ENCODE results near the gene EYA4.

The EYA4 gene

DNA sequence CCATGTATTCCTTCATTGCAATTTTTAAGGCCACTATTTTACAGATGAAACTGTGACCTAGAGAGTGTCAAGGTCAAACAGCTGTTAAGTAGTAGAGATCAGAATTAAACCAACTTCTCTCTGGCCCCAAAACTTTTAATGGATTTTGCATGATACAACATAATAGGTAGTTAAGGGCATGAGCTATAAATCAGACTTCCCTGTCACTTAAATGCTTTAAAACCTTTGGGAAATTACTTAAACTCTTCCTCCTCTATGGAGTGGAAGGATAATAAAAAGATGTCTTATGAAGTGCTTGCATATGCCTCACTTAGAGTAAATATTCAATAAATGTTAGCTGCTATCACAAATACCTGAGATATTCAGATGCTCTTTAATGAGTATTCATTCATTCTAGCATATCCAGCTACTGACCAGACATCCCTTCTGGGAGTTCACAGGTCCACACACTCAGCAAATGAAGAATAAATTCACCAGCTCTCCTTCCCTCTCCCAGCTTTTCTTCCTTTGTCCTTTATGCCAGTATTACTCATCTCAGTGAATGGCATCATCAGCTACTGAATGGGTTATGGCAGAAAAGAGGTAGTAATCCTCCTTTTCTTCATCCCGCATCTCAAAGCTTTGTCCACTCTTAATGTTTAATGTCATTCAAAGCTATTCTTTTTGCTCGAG lies 36.2 kb downstream of the EYA4 start:
- in situ Hi-C loops (cut with MboI; ENCODE audit: low pct_unique_long_range_greater_than_20kb, low sequenced_read_pairs, unreplicated experiment) = no loop called here
- DNase-seq (ENCODE audit: low spot score) = no peak
- TF ChIP-seq, protein P1, sequence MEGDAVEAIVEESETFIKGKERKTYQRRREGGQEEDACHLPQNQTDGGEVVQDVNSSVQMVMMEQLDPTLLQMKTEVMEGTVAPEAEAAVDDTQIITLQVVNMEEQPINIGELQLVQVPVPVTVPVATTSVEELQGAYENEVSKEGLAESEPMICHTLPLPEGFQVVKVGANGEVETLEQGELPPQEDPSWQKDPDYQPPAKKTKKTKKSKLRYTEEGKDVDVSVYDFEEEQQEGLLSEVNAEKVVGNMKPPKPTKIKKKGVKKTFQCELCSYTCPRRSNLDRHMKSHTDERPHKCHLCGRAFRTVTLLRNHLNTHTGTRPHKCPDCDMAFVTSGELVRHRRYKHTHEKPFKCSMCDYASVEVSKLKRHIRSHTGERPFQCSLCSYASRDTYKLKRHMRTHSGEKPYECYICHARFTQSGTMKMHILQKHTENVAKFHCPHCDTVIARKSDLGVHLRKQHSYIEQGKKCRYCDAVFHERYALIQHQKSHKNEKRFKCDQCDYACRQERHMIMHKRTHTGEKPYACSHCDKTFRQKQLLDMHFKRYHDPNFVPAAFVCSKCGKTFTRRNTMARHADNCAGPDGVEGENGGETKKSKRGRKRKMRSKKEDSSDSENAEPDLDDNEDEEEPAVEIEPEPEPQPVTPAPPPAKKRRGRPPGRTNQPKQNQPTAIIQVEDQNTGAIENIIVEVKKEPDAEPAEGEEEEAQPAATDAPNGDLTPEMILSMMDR (IDR thresholded peaks at IDR 0.05; ENCODE audit: extremely low read depth, insufficient read depth, missing control alignments) = no peak

DNA sequence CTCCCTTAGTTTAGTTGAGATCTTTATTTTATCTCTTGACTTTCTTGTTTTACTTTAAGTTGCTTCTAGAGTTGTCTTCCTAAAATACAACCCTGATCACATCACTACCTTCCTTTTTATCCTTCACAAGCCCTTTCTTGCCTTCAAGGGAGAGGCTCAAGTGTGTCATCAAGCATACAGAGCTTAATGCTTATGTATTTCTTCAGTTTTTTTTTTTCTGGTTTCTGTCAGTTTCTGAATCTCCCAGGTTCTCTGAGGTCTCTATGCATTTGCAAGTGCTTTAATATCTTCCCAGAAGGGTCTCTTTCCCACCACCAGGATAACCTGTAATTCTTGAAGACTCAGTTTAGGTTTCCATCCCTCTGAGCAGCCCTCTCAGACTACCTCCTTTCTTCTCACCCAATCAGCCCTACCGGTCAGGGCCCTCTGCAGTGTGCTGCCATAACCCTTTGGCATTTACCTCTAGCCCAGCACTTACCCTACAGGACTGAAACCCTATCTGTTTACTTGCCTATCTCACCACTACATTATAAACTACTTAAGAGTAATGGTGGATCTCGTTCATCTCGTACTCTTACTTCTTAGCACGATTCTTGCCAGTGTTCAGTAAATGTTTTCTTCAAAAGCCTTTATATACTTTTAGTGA lies 36.9 kb downstream of the EYA4 start:
- TF ChIP-seq, protein P1 (IDR thresholded peaks at IDR 0.05; ENCODE audit: extremely low read depth, insufficient read depth, missing control alignments) = no peak
- in situ Hi-C loops (cut with MboI; ENCODE audit: low pct_unique_long_range_greater_than_20kb, low sequenced_read_pairs, unreplicated experiment) = no loop called here
- no peak for DNase-seq (ENCODE audit: low spot score)

DNA sequence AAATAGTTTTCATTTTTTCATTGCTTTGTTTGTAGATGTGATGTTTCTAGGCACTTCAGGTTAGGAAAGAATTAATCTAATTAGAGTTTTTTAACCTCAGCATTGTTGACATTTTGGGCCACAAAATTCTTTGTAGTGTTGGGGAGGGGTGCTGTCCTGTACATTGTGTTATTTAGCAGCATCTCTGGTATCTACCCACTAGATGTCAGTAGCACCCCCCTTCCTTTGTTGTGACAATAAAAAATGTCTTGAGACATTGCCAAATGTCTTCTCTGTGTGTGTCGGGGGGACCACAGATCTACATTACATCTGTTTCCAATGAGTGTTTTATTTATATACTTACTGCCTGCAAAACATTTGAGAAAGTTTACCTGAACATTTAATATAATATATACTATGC lies 45.6 kb downstream of the EYA4 start:
- in situ Hi-C loops (cut with MboI; ENCODE audit: low pct_unique_long_range_greater_than_20kb, low sequenced_read_pairs, unreplicated experiment) = no loop called here
- TF ChIP-seq, protein P1 (IDR thresholded peaks at IDR 0.05; ENCODE audit: extremely low read depth, insufficient read depth, missing control alignments) = peak; percentile 36
- peak; percentile 11 for DNase-seq (ENCODE audit: low spot score)

DNA sequence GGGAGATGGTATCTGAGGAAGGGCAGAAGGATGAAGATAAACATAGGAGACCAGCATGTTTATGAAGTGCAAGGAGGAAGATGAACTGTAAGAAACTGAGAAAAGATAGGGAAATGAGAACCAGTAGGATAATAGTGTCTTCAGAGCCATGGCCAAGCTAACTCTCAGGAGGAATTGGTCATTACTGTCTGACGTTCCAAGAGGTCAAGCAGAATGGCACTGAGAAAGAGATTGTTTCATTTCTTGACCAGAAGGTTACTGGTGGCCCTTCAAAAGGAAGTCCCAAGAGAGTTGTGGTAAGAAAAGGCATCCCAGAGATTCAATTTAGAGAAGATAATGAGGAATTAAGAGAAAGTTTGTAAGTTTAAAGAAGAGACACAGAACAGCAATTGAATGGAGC lies 47.5 kb downstream of the EYA4 start:
- TF ChIP-seq, protein P1 (IDR thresholded peaks at IDR 0.05; ENCODE audit: extremely low read depth, insufficient read depth, missing control alignments) = no peak
- DNase-seq (ENCODE audit: low spot score) = no peak
- in situ Hi-C loops (cut with MboI; ENCODE audit: low pct_unique_long_range_greater_than_20kb, low sequenced_read_pairs, unreplicated experiment) = no loop called here

DNA sequence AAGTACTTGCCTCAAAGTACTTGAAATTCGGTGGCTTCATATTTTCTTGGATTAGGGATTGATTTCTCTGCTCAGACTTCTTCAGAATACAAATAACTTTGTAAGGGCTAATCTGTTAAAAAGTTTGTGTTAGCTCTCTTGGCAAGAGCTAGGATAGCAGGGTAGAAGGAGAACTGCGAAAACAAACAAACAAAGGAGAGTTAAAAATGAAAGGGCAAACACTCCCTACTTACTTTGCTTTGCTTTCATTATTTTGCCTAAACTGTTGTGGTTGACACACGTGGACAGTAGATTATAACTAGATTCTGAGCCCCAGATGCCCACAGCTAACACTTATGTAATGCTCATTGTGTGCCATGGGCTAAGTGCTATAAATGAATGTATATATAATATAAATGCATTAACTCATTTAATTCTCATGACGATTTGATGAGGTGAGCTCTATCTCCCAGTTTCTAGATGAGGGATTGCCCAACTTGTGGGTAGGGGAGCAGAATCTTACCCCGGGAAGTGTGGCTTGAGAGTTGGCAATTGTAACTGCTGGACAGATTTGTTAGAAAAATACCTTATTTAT lies 48.7 kb downstream of the EYA4 start:
- TF ChIP-seq, protein P1 (IDR thresholded peaks at IDR 0.05; ENCODE audit: extremely low read depth, insufficient read depth, missing control alignments) = no peak
- in situ Hi-C loops (cut with MboI; ENCODE audit: low pct_unique_long_range_greater_than_20kb, low sequenced_read_pairs, unreplicated experiment) = no loop called here
- no peak for DNase-seq (ENCODE audit: low spot score)

DNA sequence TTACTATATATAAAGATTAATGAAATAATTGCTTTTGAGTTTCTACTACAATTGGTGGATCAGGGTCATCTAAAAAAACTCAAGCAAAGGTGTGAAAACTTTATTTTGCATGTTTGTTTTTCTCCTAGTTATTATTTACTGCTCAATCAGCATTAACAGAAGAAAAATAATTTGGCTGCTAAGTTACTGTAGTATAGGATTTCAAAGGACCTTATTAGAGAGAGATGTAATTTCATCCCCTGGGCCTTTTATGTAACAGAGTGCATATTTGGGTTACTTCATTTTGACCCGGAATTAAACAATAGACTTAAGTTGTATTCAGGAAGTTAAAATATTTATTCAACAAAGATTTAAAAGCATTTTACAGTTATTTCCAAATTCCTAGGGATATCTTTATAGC lies 49.8 kb downstream of the EYA4 start:
- TF ChIP-seq, protein P1 (IDR thresholded peaks at IDR 0.05; ENCODE audit: extremely low read depth, insufficient read depth, missing control alignments) = no peak
- in situ Hi-C loops (cut with MboI; ENCODE audit: low pct_unique_long_range_greater_than_20kb, low sequenced_read_pairs, unreplicated experiment) = no loop called here
- DNase-seq (ENCODE audit: low spot score) = no peak
